K562 (cell line): ENCODE data around the gene PLAAT3. TPM values are rescaled to one million over a fixed set of nuclear protein-coding genes. Genes with fewer than 3 reads are reported as not detected.
A peak's percentile ranks its signal among the peaks of the same experiment; 100 is the strongest.

Source experiments
- ATAC-seq: fragments of 200-7000 bp; cut with Tn5 transposase; 3 replicates; pipeline ENCODE4 v1.9.1; 2020; ENCODE audit warnings: moderate library complexity
- BruUV-seq: library from RNA; stranded (reverse); fragments of 400-500 nt; replicated peaks from 2 replicates; lab custom pipeline; 2021; lab: Mats Ljungman, UMichigan
- CTCF ChIA-PET: fragments of 300-600 bp; formaldehyde crosslinking; extraction: SDS; loops from one replicate; lab custom pipeline; 2021; ENCODE audit warnings: low intra/inter-chr PET ratio; lab: Yijun Ruan, JAX
- POLR2A ChIA-PET: fragments of 300-600, 350-650 bp; sonication (Branson Sonifier 250); formaldehyde crosslinking; extraction: SDS; loops from one replicate; lab custom pipeline; 2021; ENCODE audit warnings: antibody characterized with exemption, inconsistent platforms; lab: Yijun Ruan, JAX
- DNase-seq, 4 experiments: peaks; one replicate each; pipeline versions ENCODE4 v3.0.0 to v3.0.0-alpha.2; 2011 to 2018; ENCODE audit warnings: low spot score in 3 of 4, mixed read lengths in 3 of 4; ENCODE audit errors: extremely low read depth in 1 of 4
- FAIRE-seq: peaks from 2 replicates; lab custom pipeline; 2011; peaks lifted over from hg19 to GRCh38; lab: Jason Lieb, UNC
- H2AFZ ChIP-seq: 2 replicates; pipeline ENCODE4 v1.6.0; 2011; ENCODE audit warnings: low read depth, low read length, control low read depth, inconsistent platforms
- H3K27ac ChIP-seq: fragments of 200-600 bp; 3 replicates; pipeline ENCODE4 v1.8.0; 2011; ENCODE audit warnings: low read depth, mild to moderate bottlenecking, control low read depth, inconsistent platforms, low read length, moderate library complexity, mixed read lengths; ENCODE audit errors: extremely low read depth
- H3K27me3 ChIP-seq, 2 experiments: fragments of 300-600 bp in 1 of 2; 2 replicates in 1 of 2; 3 replicates in 1 of 2; pipeline versions ENCODE4 v1.6.0 to v1.8.0; 2011; ENCODE audit warnings: inconsistent platforms in 2 of 2, low read length in 2 of 2, mild to moderate bottlenecking in 1 of 2, mixed read lengths in 1 of 2, moderate library complexity in 1 of 2; ENCODE audit not compliant: control insufficient read depth in 2 of 2, insufficient read depth in 2 of 2
- H3K36me3 ChIP-seq: fragments of 300-600 bp; 3 replicates; pipeline ENCODE4 v1.8.0; 2011; ENCODE audit warnings: mild to moderate bottlenecking, low read length, inconsistent platforms; ENCODE audit not compliant: control insufficient read depth, insufficient read depth
- H3K4me1 ChIP-seq, 2 experiments: fragments of 200-600 bp in 1 of 2; replicated peaks in 1 of 2; 2 replicates in 1 of 2; 3 replicates in 1 of 2; pipeline versions ENCODE4 v1.5.1 to v1.8.0; 2011; ENCODE audit warnings: inconsistent platforms in 2 of 2, low read length in 2 of 2, mild to moderate bottlenecking in 1 of 2, mixed read lengths in 1 of 2, moderate library complexity in 1 of 2; ENCODE audit not compliant: control insufficient read depth in 2 of 2, insufficient read depth in 2 of 2
- H3K4me2 ChIP-seq: 2 replicates; pipeline ENCODE4 v1.6.1; 2011; ENCODE audit warnings: low read length, control low read depth, inconsistent platforms, mixed read lengths; ENCODE audit not compliant: insufficient read depth
- H3K4me3 ChIP-seq: fragments of 200-600 bp; sonication (generic), shearing (Covaris generic); 2 replicates; pipeline ENCODE4 v1.5.1; 2016; ENCODE audit warnings: control low read depth, inconsistent platforms
- H3K79me2 ChIP-seq: fragments of 200-600 bp; 3 replicates; pipeline ENCODE4 v1.8.0; 2011; ENCODE audit warnings: low read length, inconsistent platforms; ENCODE audit not compliant: control insufficient read depth, insufficient read depth
- H3K9ac ChIP-seq, 2 experiments: 2 replicates each; pipeline versions ENCODE4 v1.6.0 to v1.6.1; 2011; ENCODE audit warnings: low read depth in 2 of 2, low read length in 2 of 2, control low read depth in 1 of 2, inconsistent platforms in 1 of 2, mild to moderate bottlenecking in 1 of 2, mixed read lengths in 1 of 2; ENCODE audit not compliant: insufficient read depth in 1 of 2
- H3K9me1 ChIP-seq: one replicate; pipeline ENCODE4 v1.6.0; 2011; ENCODE audit warnings: inconsistent platforms, mild to moderate bottlenecking, low read length, moderate library complexity; ENCODE audit not compliant: control insufficient read depth, insufficient read depth
- H3K9me3 ChIP-seq: replicated peaks from 2 replicates; pipeline ENCODE4 v1.5.1; 2011; ENCODE audit warnings: low read depth, low read length, inconsistent platforms; ENCODE audit not compliant: control insufficient read depth, insufficient read depth
- H4K20me1 ChIP-seq: replicated peaks from 2 replicates; pipeline ENCODE4 v1.6.1; 2011; ENCODE audit warnings: low read length, inconsistent platforms, mixed read lengths; ENCODE audit not compliant: control insufficient read depth, insufficient read depth
- ASH1L ChIP-seq: fragments of 450-650 bp; IDR thresholded peaks from 2 replicates; pipeline ENCODE4 v1.6.1; 2018; ENCODE audit warnings: borderline replicate concordance, mild to moderate bottlenecking, low read depth; ENCODE audit not compliant: partially characterized antibody
- BHLHE40 ChIP-seq: IDR thresholded peaks from 2 replicates; pipeline ENCODE4 v1.6.1; 2011; ENCODE audit warnings: low read length, improper control_type of control experiment
- DACH1 ChIP-seq: fragments of 450-650 bp; IDR thresholded peaks from 2 replicates; pipeline ENCODE4 v1.6.1; 2018; ENCODE audit not compliant: partially characterized antibody
- ID3 ChIP-seq, 2 experiments: fragments of 250-450 bp in 1 of 2; fragments of 450-650 bp in 1 of 2; sonication (Bioruptor Pico) in 1 of 2; IDR thresholded peaks; 2 replicates each; pipeline versions ENCODE4 v1.6.1 to v1.8.0; 2016 to 2021; ENCODE audit warnings: mild to moderate bottlenecking in 2 of 2, moderate library complexity in 2 of 2, missing compliant biosample characterization in 1 of 2, missing genetic modification characterization in 1 of 2
- MCM3 ChIP-seq: fragments of 450-650 bp; IDR thresholded peaks from 2 replicates; pipeline ENCODE4 v1.6.1; 2016
- MITF ChIP-seq: IDR thresholded peaks from 2 replicates; pipeline ENCODE4 v1.6.1; 2014; ENCODE audit warnings: antibody characterized with exemption
- MNT ChIP-seq, 2 experiments: fragments of 450-650 bp; conservative IDR thresholded peaks; 2 replicates each; pipeline ENCODE4 v1.6.1; 2017; ENCODE audit warnings: mild to moderate bottlenecking in 2 of 2, moderate library complexity in 2 of 2
- RAD21 ChIP-seq, 2 experiments: fragments of 250-450 bp in 1 of 2; fragments of 450-650 bp in 1 of 2; sonication (Bioruptor Pico) in 1 of 2; formaldehyde crosslinking in 1 of 2; IDR thresholded peaks in 1 of 2; conservative IDR thresholded peaks in 1 of 2; 2 replicates each; pipeline versions ENCODE4 v1.4.0 to v1.8.0; 2020 to 2022; ENCODE audit warnings: mild to moderate bottlenecking in 2 of 2, moderate library complexity in 1 of 2
- SFPQ ChIP-seq: fragments of 200-400 bp; formaldehyde crosslinking; IDR thresholded peaks from 2 replicates; pipeline ENCODE4 v1.6.1; 2017; ENCODE audit warnings: mild to moderate bottlenecking, low read depth, low read length, moderate library complexity
- SIN3A ChIP-seq, 2 experiments: fragments of 150-350 bp in 1 of 2; IDR thresholded peaks; 2 replicates each; pipeline ENCODE4 v1.6.1; 2011 to 2016; ENCODE audit warnings: borderline replicate concordance in 2 of 2, low read depth in 2 of 2, low read length in 2 of 2, mild to moderate bottlenecking in 2 of 2, moderate library complexity in 2 of 2; ENCODE audit not compliant: control insufficient read depth in 1 of 2
- TCFL5 ChIP-seq: fragments of 250-450 bp; sonication (Bioruptor Pico); conservative IDR thresholded peaks from 2 replicates; pipeline ENCODE4 v1.6.1; 2021; ENCODE audit warnings: mild to moderate bottlenecking, moderate library complexity, matching md5 sums
- TEAD4 ChIP-seq, 2 experiments: sonication (generic) in 1 of 2; formaldehyde crosslinking in 1 of 2; IDR thresholded peaks; 2 replicates each; pipeline versions ENCODE4 v1.6.1 to v1.8.0; 2012 to 2022; ENCODE audit warnings: borderline replicate concordance in 1 of 2, inconsistent platforms in 1 of 2, low read length in 1 of 2, mild to moderate bottlenecking in 1 of 2, missing genetic modification reagents in 1 of 2
- ZNF165 ChIP-seq: fragments of 250-450 bp; sonication (Bioruptor Pico); IDR thresholded peaks from 2 replicates; pipeline ENCODE4 v1.4.0; 2020; ENCODE audit warnings: borderline replicate concordance
- ZNF436 ChIP-seq: fragments of 250-450, 450-650 bp; sonication (Bioruptor Pico); formaldehyde crosslinking; IDR thresholded peaks from 2 replicates; pipeline ENCODE4 v1.7.0; 2020; ENCODE audit warnings: mild to moderate bottlenecking
- ZNF79 ChIP-seq: fragments of 250-450 bp; sonication (Bioruptor Pico); IDR thresholded peaks from 2 replicates; pipeline ENCODE4 v1.4.0; 2020; ENCODE audit warnings: low read depth, mild to moderate bottlenecking, moderate library complexity
- WGBS: fragments of 100-300 bp; shearing (Covaris generic); methylation state at CpG from one replicate; pipeline ENCODE4 v1.1.6; 2016; ENCODE audit warnings: low coverage, mixed read lengths; ENCODE audit not compliant: insufficient coverage; ENCODE audit errors: missing lambda C conversion rate; 5-methylcytosine and 5-hydroxymethylcytosine counted together
- in situ Hi-C: fragments of 300-500 bp; cut with MboI; formaldehyde crosslinking; loops from 4 replicates; pipeline ENCODE4 v1.15.0; 2018; ENCODE audit warnings: inconsistent platforms, mixed read lengths
- intact Hi-C: fragments of 100-400 bp; cut with micrococcal nuclease; formaldehyde crosslinking; loops from 2 replicates; pipeline ENCODE4 v1.14.2; 2022
- polyA plus RNA-seq, 8 experiments: library from polyadenylated mRNA; depleted of rRNA in 4 of 8; stranded (reverse) in 5 of 8; unstranded in 3 of 8; fragments of >200 nt; fragmentation: Nextera tagmentation in 2 of 8; fragmentation: Illumina TruSeq in 1 of 8; extraction: Ambion mirVana in 2 of 8; extraction: Trizol in 1 of 8; gene quantifications; 2 replicates each; pipeline versions ENCODE4 v1.2.1 to v1.2.3, GENCODE V29; 2011 to 2014; ENCODE audit warnings: inconsistent platforms in 1 of 8, missing spikeins in 1 of 8
- total RNA-seq, 7 experiments: library from RNA; depleted of rRNA in 6 of 7; stranded (reverse); fragments of >200 nt in 6 of 7; fragmentation: Illumina TruSeq in 2 of 7; extraction: Trizol in 2 of 7; gene quantifications; 2 replicates each; pipeline versions ENCODE4 v1.2.1 to v1.2.3, GENCODE V29; 2011 to 2021; ENCODE audit warnings: low replicate concordance in 1 of 7

Gene PLAAT3
- total and polyA plus RNA-seq, 9 of the 15 experiments (the other 6 are each of a cell fraction or from before 2014, with no cell fraction given), result 0.80 to 2.7 (median 1.4) TPM

GRCh38 chr11:63534895-63535461 lies 79.3 kb downstream of the PLAAT3 start:
- FAIRE-seq (peak; percentile 61), ATAC-seq (peak; percentile 12), DNase-seq (peak in 3 of 4 experiments; percentile 24 to 55 (median 43))
- in situ Hi-C loops (no loop called here), intact Hi-C loops (no loop called here)
- POLR2A ChIA-PET, result no interaction called here
- BruUV-seq, result no TSS peak
- Histone ChIP-seq H3K9ac (peak overlapping the region in 1 of 2 experiments; percentile 56; a peak in 1 of 4 replicates), H2AFZ (peak overlapping the region; percentile 83), H4K20me1 (no peaks in the 10 kb centered on the region), H3K4me2 (no peak overlapping the region), H3K9me1 (no peaks in the 10 kb centered on the region), H3K4me3 (no peak overlapping the region), H3K36me3 (no peaks in the 10 kb centered on the region), H3K79me2 (no peaks in the 10 kb centered on the region), H3K27ac (peak overlapping the region; percentile 31; the same call in 1 of the 3 replicates), H3K4me1 (peaks cover 27 to 63% of the 10 kb centered on the region in 2 experiments), H3K27me3 (no peaks in the 10 kb centered on the region), H3K9me3 (no peaks in the 10 kb centered on the region)
- CTCF ChIA-PET, result no interaction called here
- 5% methylated on average over 5 of the region's 5 CpGs for WGBS
- no peak for TF ChIP-seq MITF
- TF ChIP-seq ID3 (CRISPR knock-in tag; IDR thresholded peaks at IDR 0.05), result peak; percentile 92
- TF ChIP-seq ID3 (tag; IDR thresholded peaks at IDR 0.05), result peak; percentile 98
- no peak for TF ChIP-seq ZNF436 (CRISPR knock-in tag)
- peak; percentile 97 for TF ChIP-seq ZNF79 (CRISPR knock-in tag)
- peak in 1 of 2 experiments; percentile 34; a peak in 1 of 4 replicates for TF ChIP-seq RAD21 (CRISPR knock-in tag; conservative IDR thresholded peaks at IDR 0.05 in 1 of 2, IDR thresholded peaks at IDR 0.05 in 1 of 2)
- no peak for TF ChIP-seq MCM3
- TF ChIP-seq SFPQ, result no peak
- TF ChIP-seq BHLHE40, result no peak
- no peak for TF ChIP-seq MNT (conservative IDR thresholded peaks at IDR 0.05)
- no peak for TF ChIP-seq ASH1L
- peak; percentile 97 for TF ChIP-seq TCFL5 (CRISPR knock-in tag)
- TF ChIP-seq ZNF165 (CRISPR knock-in tag), result peak; percentile 96
- no peak for TF ChIP-seq DACH1
- TF ChIP-seq SIN3A (IDR thresholded peaks at IDR 0.05; ENCODE audit: borderline replicate concordance in 2 of 2, control insufficient read depth in 1 of 2, low read depth in 2 of 2, low read length in 2 of 2), result no peak
- TF ChIP-seq TEAD4 (IDR thresholded peaks at IDR 0.05; ENCODE audit: low read length), result peak; percentile 49
- no peak for TF ChIP-seq TEAD4 (CRISPR knock-in tag; IDR thresholded peaks at IDR 0.05; ENCODE audit: borderline replicate concordance)
